Common myeloid progenitor, CD34-positive (primary cell): ENCODE measurements around the gene LRRC47.
"Not testable (repeated sequence)": the region's sequence is repeated elsewhere in the genome, so short reads cannot be mapped to it uniquely, and the experiment has no call there.

Experiments
- CTCF ChIA-PET: fragments of 350-600 bp; sonication (Branson Sonifier 250); formaldehyde crosslinking; loops from one replicate; lab custom pipeline; 2021; ENCODE audit warnings: antibody characterized with exemption; lab: Charles Lee
- POLR2A ChIA-PET: fragments of 350-600 bp; sonication (Branson Sonifier 250); formaldehyde crosslinking; loops from one replicate; lab custom pipeline; 2021; ENCODE audit warnings: antibody characterized with exemption; lab: Charles Lee
- DNase-seq, 3 donors: peaks; one replicate each; pipeline versions ENCODE4 v3.0.0 to v3.0.0-alpha.2; 2013
- H3K27ac ChIP-seq, 2 experiments: 1 replicate in 1 of 2; 2 replicates in 1 of 2; pipeline ENCODE4 v1.7.0; 2013; ENCODE audit warnings: inconsistent platforms in 2 of 2, low read length in 2 of 2, mild to moderate bottlenecking in 2 of 2, low read depth in 1 of 2, moderate library complexity in 1 of 2; ENCODE audit not compliant: severe bottlenecking in 2 of 2, insufficient read depth in 1 of 2, poor library complexity in 1 of 2
- H3K27me3 ChIP-seq, 5 experiments: replicated peaks in 2 of 5; 1 replicate in 3 of 5; 2 replicates in 2 of 5; pipeline versions ENCODE4 v1.6.1 to v1.7.0; 2013; ENCODE audit warnings: low read length in 4 of 5, mild to moderate bottlenecking in 2 of 5, moderate library complexity in 2 of 5, inconsistent platforms in 1 of 5; ENCODE audit not compliant: insufficient read depth in 5 of 5, control insufficient read depth in 4 of 5
- H3K36me3 ChIP-seq, 4 experiments: 1 replicate in 2 of 4; 2 replicates in 2 of 4; pipeline versions ENCODE4 v1.6.1 to v1.7.0; 2013; ENCODE audit warnings: low read length in 3 of 4, control low read depth in 1 of 4, mild to moderate bottlenecking in 1 of 4; ENCODE audit not compliant: control insufficient read depth in 4 of 4, insufficient read depth in 4 of 4
- H3K4me1 ChIP-seq, 4 experiments: 1 replicate in 3 of 4; 2 replicates in 1 of 4; pipeline versions ENCODE4 v1.6.1 to v1.7.1; 2013; ENCODE audit warnings: low read length in 3 of 4, mild to moderate bottlenecking in 3 of 4, control low read depth in 1 of 4, inconsistent platforms in 1 of 4, moderate library complexity in 1 of 4; ENCODE audit not compliant: control insufficient read depth in 4 of 4, insufficient read depth in 4 of 4; ENCODE audit errors: control extremely low read depth in 1 of 4
- H3K4me3 ChIP-seq, 7 experiments: 1 replicate in 4 of 7; 2 replicates in 3 of 7; pipeline versions ENCODE4 v1.5.1 to v1.7.0; 2013; ENCODE audit warnings: mild to moderate bottlenecking in 7 of 7, low read length in 6 of 7, moderate library complexity in 6 of 7, inconsistent platforms in 2 of 7, low read depth in 2 of 7, control low read depth in 1 of 7; ENCODE audit not compliant: insufficient read depth in 4 of 7, control insufficient read depth in 1 of 7; ENCODE audit errors: extremely low read depth in 1 of 7
- H3K9me3 ChIP-seq, 5 experiments: 1 replicate in 4 of 5; 2 replicates in 1 of 5; pipeline versions ENCODE4 v1.6.1 to v1.7.1; 2013; ENCODE audit warnings: low read length in 4 of 5, mild to moderate bottlenecking in 2 of 5, inconsistent platforms in 1 of 5, low read depth in 1 of 5, moderate library complexity in 1 of 5; ENCODE audit not compliant: control insufficient read depth in 4 of 5, insufficient read depth in 2 of 5; ENCODE audit errors: control extremely low read depth in 1 of 5
- WGBS: methylation state at CpG from one replicate; pipeline ENCODE4 v1.1.5; 2013; ENCODE audit not compliant: insufficient coverage; 5-methylcytosine and 5-hydroxymethylcytosine counted together

The LRRC47 gene

DNA sequence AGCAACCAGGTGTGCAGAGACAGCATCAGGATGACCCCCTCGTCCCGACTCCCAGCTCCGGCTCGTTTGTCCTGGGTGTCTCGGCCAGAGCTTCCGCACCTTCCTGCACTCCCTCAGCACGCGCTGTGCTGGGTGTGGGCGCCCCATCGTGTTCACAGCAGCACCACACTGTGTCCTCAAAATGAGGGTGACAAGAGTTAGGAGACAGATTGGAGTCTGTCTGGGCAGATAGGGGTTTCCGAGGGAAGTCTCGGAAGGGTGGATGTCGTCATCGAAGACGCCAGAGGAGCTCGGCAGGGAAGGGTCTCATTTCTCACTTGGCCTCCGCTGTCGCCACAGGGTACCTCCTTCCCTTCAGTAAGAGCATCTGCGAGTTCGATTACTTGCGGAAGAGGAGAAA is 39.9 kb downstream of the LRRC47 start:
- Histone ChIP-seq H3K27me3 (peaks cover 0 to 21% (median 6%) of the 10 kb centered on the region in 5 experiments), H3K27ac (no peak overlapping the region), H3K36me3 (no peaks in the 10 kb centered on the region), H3K9me3 (peaks cover 0 to 7% (median 0%) of the 10 kb centered on the region in 5 experiments), H3K4me3 (no peak overlapping the region), H3K4me1 (no peaks in the 10 kb centered on the region)
- WGBS, result 86% methylated on average over 18 of the region's 21 CpGs
- ChIA-PET POLR2A (interaction anchor here (0.7 to 0.8 kb wide), 2 partner anchors 13 to 86 kb away, joined by 3 to 4 read pairs; no protein-coding TSS in a partner anchor), CTCF (interaction anchor here (0.6 to 1.1 kb wide), 2 partner anchors 10 to 12 kb away, joined by 3 to 5 read pairs; no protein-coding TSS in a partner anchor)
- no peak for DNase-seq

DNA sequence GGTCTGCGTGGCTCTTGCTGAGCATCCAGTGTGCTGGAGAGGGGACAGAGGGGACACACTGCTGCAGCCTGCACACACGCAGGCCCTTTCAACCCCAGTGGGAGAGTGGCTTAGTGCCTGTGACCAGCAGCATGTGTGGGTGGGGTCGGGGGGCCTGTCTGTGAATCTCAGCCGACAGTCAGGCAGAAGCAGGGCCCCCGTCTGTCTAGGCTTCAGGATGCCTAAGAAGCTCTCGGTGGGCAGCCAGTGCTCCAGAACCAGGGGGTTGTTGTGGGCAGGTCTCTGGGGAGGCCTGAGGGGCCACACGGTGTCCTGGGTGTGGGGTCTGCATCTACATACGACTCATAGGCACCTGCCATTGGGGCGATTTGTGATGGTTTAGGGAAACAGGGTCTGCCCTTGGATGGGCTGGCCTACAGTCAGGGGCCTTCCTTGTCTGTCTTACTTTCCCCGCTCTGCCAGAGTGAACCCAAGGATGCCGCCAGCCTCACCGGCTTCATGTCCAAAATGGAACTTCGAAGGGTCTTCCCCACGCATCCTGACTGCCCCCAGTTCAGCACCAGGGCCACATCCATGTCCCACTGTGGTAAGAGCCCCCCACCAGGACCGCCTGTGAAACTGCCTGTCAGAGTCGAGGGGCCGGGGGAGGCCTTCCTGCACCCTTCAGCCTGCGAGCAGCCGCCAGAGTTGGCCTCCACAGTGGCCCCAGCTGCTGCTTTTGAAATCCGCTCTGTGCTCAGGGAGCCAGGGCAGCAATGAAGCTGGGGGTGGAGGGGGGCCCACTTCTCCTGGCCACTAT is 42.4 kb downstream of the LRRC47 start:
- Histone ChIP-seq H3K27ac (no peak overlapping the region), H3K36me3 (no peaks in the 10 kb centered on the region), H3K9me3 (no peaks in the 10 kb centered on the region), H3K27me3 (peaks cover 0 to 10% (median 2%) of the 10 kb centered on the region in 5 experiments), H3K4me1 (peaks cover 0 to 4% (median 0%) of the 10 kb centered on the region in 4 experiments), H3K4me3 (no peak overlapping the region)
- no peak for DNase-seq
- POLR2A ChIA-PET, result no interaction called here
- WGBS, result 93% methylated on average over 17 of the region's 20 CpGs
- CTCF ChIA-PET, result no interaction called here

DNA sequence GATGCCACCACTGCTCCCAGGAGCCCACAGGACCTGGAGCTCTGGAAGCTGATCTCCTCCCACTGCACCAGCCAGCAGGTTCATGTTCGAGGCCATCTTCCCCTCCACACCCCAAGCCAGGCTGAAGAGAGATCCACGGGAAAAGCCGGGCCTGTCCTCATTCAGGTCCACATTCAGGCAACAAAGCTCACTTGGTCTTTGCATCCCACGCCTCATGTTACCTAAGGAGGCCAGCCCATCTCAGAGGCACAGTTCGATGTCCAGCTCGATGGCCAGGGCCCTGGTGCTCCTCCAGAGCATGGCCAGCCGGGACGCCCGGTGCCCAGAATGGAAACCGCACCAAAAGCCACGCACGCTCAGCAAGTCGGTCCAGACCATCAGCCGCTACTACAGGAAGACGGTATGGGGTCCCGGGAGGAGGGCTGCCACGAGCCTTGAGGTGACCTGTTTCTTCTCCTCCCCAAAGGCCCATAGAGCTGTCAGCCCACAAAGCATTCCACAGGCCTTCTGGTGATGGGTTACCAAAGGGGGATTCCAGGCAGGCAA is 43.8 kb downstream of the LRRC47 start, which contains the start of gene CCDC27:
TSS of gene CCDC27 (plus strand) at position 51 of the 546 bp plus-strand sequence. CDS start at position 83, 32 bp downstream.
- no peaks in the 10 kb centered on the region for H3K9me3 ChIP-seq
- H3K27me3 ChIP-seq, result peaks cover 0 to 10% (median 2%) of the 10 kb centered on the region in 5 experiments
- ChIA-PET POLR2A (no interaction called here), CTCF (no interaction called here)
- H3K4me3 ChIP-seq, result no peak within 1 kb of the TSS
- WGBS, result 92% methylated on average over 17 of the region's 17 CpGs
- peaks cover 0 to 11% (median 5%) of the 10 kb centered on the region in 4 experiments for H3K4me1 ChIP-seq
- no peak within 1 kb of the TSS for H3K27ac ChIP-seq
- DNase-seq, result no peak
- H3K36me3 ChIP-seq, result no peaks in the 10 kb centered on the region

DNA sequence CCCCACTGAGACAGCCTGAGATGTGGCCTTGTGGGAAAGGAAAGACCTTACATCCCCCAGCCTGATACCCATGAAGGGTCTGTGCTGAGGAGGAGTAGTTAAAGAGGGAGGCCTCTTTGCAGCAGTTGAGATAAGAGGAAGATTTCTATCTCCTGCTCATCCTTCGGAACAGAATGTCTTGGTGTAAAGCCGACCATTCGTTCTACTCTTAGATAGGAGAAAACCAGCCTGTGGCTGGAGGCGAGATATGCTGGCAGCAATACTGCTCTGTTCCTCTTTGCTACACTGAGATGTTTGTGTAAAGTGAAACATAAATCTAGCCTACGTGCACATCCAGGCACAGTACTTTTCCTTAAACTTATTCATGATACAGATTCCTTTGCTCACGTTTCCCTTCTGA is 45.6 kb downstream of the LRRC47 start:
- ChIA-PET CTCF (no interaction called here), POLR2A (no interaction called here)
- H3K27me3 ChIP-seq, result peaks cover 0 to 8% (median 2%) of the 10 kb centered on the region in 5 experiments
- H3K9me3 ChIP-seq, result no peaks in the 10 kb centered on the region
- no peak overlapping the region for H3K4me3 ChIP-seq
- no peak overlapping the region for H3K27ac ChIP-seq
- WGBS, result 83% methylated on average over 5 of the region's 6 CpGs
- DNase-seq, result no peak
- H3K4me1 ChIP-seq, result peaks cover 0 to 26% (median 16%) of the 10 kb centered on the region in 4 experiments
- H3K36me3 ChIP-seq, result no peaks in the 10 kb centered on the region

DNA sequence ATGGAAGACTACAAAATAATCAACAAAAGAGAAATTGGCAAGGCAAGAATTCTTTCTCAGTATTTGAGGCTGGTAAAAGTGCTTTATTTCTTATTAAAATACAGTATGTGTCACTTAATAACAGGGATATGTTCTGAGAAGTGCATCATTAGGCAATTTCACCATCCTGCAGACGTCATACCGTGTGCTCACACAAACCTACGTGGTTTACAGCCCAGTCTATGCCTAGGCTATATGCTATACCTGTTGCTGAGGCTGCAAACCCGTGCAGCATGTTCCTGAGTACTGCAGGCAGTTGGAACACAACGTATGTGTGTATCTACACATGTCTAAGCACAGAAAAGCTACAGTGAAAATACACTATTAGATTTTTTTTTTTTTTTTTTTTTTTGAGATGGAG is 46.8 kb downstream of the LRRC47 start:
- peaks cover 0 to 3% (median 2%) of the 10 kb centered on the region in 5 experiments for H3K27me3 ChIP-seq
- WGBS, result 92% methylated on average over 3 of the region's 5 CpGs
- no peak overlapping the region for H3K27ac ChIP-seq
- H3K36me3 ChIP-seq, result peaks cover 0 to 4% (median 2%) of the 10 kb centered on the region in 4 experiments
- no peak overlapping the region for H3K4me3 ChIP-seq
- peaks cover 0 to 31% (median 18%) of the 10 kb centered on the region in 4 experiments for H3K4me1 ChIP-seq
- CTCF ChIA-PET, result no interaction called here
- no peak for DNase-seq
- H3K9me3 ChIP-seq, result no peaks in the 10 kb centered on the region
- POLR2A ChIA-PET, result no interaction called here

DNA sequence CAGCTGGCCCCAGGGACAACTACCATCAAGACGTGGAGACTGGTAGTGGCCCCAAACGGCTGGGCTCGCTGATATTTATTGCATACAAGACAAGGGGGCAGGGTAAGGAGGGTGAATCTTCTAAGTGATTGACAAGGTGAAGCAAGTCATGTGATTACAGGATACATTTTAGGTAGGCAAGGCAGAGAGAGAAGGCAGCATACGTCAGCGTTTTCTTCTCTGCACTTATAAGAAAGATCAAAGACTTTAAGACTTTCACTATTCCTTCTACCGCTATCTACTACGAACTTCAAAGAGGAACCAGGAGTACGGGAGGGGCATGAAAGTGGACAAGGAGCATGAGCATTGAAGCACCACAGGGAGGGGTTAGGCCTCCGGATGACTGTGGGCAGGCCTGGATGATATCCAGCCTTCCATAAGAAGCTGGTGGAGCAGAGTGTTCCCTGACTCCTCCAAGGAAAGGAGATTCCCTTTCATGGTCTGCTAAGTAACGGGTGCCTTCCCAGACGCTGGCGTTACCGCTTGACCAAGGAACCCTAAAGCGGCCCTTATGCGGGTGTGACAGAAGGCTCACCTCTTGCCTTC is 47.9 kb downstream of the LRRC47 start:
- H3K4me1 ChIP-seq, result peaks cover 0 to 31% (median 18%) of the 10 kb centered on the region in 4 experiments
- POLR2A ChIA-PET, H3K27ac ChIP-seq, H3K36me3 ChIP-seq, H3K9me3 ChIP-seq, H3K27me3 ChIP-seq, H3K4me3 ChIP-seq, CTCF ChIA-PET, DNase-seq: not testable (repeated sequence)
- 97% methylated on average over 3 of the region's 15 CpGs for WGBS
